NCI-H146 (cell line): ENCODE results near the gene PCSK6.

Experiments used
- DNase-seq: peaks from one replicate; lab custom pipeline; 2025; lab: John Stamatoyannopoulos, UW

Gene PCSK6

GRCh38 chr15:101325263-101326025 is 164.1 kb downstream of the PCSK6 start:
- no peak for DNase-seq

- DNase-seq, result no peak
These were observed 164.9 kb downstream of the PCSK6 start for GRCh38 chr15:101324524-101325177.

- DNase-seq, result no peak
These were observed 165.5 kb downstream of the PCSK6 start for GRCh38 chr15:101323793-101324523.

GRCh38 chr15:101322854-101323477 is 166.5 kb downstream of the PCSK6 start:
- DNase-seq, result no peak

- no peak for DNase-seq
These were observed 167.4 kb downstream of the PCSK6 start for GRCh38 chr15:101322016-101322695.

GRCh38 chr15:101320501-101321052 is 168.9 kb downstream of the PCSK6 start:
- DNase-seq, result peak; percentile 37

GRCh38 chr15:101318839-101319238 is 170.7 kb downstream of the PCSK6 start:
- no peak for DNase-seq

GRCh38 chr15:101318147-101318819 is 171.2 kb downstream of the PCSK6 start:
- no peak for DNase-seq

GRCh38 chr15:101317336-101317872 is 172.1 kb downstream of the PCSK6 start:
- no peak for DNase-seq

- no peak for DNase-seq
These were observed 173.0 kb downstream of the PCSK6 start for GRCh38 chr15:101316529-101316928.

- no peak for DNase-seq
These were observed 173.8 kb downstream of the PCSK6 start for GRCh38 chr15:101315736-101316135.

- DNase-seq, result no peak
These were observed 175.0 kb downstream of the PCSK6 start for GRCh38 chr15:101314336-101315125.

- DNase-seq, result peak; percentile 65
These were observed 176.3 kb downstream of the PCSK6 start for GRCh38 chr15:101313041-101313761.

- no peak for DNase-seq
These were observed 179.0 kb downstream of the PCSK6 start for GRCh38 chr15:101310508-101310907.

GRCh38 chr15:101310161-101310480 is 179.4 kb downstream of the PCSK6 start:
- DNase-seq, result no peak

GRCh38 chr15:101309436-101310160 is 179.9 kb downstream of the PCSK6 start:
- DNase-seq, result no peak

GRCh38 chr15:101308604-101309435 is 180.7 kb downstream of the PCSK6 start:
- peak; percentile 90 for DNase-seq
